ENCODE data around the gene SLC22A12. TPM values are rescaled to one million over a fixed set of nuclear protein-coding genes. Genes with fewer than 3 reads are reported as not detected.

Gene SLC22A12
- polyA plus RNA-seq, 1 donor from 2014 or later = not detected

DNA sequence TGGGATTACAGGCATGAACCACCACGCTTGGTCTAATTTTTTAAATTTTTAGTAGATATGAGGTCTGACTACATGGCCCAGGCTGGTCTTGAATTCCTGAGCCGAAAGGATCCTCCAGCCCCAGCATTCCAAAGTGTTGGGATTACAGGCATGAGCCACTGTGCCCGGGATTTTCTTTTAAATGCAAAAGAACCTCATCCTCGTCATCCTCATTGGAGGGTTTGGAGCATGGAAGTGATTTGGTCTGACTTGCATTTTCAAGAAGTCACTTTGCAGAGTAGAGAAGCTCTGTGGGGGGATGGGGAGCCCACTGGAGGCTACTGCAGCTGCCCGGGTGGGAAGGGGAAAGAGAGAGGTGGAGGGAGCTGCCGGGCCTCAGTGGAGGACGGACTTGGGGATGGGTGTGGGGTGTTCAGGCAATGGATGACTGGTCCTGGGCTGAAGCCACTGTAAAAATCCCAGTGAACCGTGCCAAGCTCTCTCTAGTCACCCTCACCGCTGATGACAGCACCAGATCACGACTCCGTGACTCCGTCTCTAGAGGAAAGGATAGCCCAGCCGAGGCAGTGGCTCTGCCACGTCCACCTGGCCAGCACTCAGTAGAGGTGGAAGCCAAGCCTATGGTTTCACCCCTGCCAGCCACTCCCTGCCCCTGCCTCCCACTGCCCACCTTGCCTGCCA, 32.8 kb upstream of the SLC22A12 start:
- no peak overlapping the region for H2AFZ ChIP-seq (ENCODE audit: low read depth, low read length)
- no peaks in the 10 kb centered on the region for H3F3A ChIP-seq (ENCODE audit: insufficient read depth, low read length, poor library complexity, severe bottlenecking)
- no peak overlapping the region for H3K27ac ChIP-seq (ENCODE audit: low read length)
- no peaks in the 10 kb centered on the region for H4K20me1 ChIP-seq (ENCODE audit: insufficient read depth)
- no peaks in the 10 kb centered on the region for H3K36me3 ChIP-seq (ENCODE audit: insufficient read depth, low read length)
- no peak overlapping the region for H3K4me3 ChIP-seq (ENCODE audit: low read length)
- H3K27me3 ChIP-seq (ENCODE audit: insufficient read depth, low read depth, low read length) = no peaks in the 10 kb centered on the region
- no peak overlapping the region for H3K4me2 ChIP-seq (ENCODE audit: low read length)
- H3K9me3 ChIP-seq (ENCODE audit: low read length) = no peaks in the 10 kb centered on the region
- TF ChIP-seq TAF1 (IDR thresholded peaks at IDR 0.05; ENCODE audit: low read depth) = no peak
- no peak for TF ChIP-seq MXI1 (conservative IDR thresholded peaks at IDR 0.05; ENCODE audit: poor library complexity, severe bottlenecking)
- TF ChIP-seq POLR2AphosphoS5 (IDR thresholded peaks at IDR 0.05) = no peak
- TF ChIP-seq, protein P1, sequence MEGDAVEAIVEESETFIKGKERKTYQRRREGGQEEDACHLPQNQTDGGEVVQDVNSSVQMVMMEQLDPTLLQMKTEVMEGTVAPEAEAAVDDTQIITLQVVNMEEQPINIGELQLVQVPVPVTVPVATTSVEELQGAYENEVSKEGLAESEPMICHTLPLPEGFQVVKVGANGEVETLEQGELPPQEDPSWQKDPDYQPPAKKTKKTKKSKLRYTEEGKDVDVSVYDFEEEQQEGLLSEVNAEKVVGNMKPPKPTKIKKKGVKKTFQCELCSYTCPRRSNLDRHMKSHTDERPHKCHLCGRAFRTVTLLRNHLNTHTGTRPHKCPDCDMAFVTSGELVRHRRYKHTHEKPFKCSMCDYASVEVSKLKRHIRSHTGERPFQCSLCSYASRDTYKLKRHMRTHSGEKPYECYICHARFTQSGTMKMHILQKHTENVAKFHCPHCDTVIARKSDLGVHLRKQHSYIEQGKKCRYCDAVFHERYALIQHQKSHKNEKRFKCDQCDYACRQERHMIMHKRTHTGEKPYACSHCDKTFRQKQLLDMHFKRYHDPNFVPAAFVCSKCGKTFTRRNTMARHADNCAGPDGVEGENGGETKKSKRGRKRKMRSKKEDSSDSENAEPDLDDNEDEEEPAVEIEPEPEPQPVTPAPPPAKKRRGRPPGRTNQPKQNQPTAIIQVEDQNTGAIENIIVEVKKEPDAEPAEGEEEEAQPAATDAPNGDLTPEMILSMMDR (IDR thresholded peaks at IDR 0.05; ENCODE audit: poor library complexity, severe bottlenecking) = no peak
- TF ChIP-seq EZH2 (IDR thresholded peaks at IDR 0.05; ENCODE audit: borderline replicate concordance, insufficient read depth, low read length, poor library complexity, severe bottlenecking) = no peak
- no peak for TF ChIP-seq SMC3 (conservative IDR thresholded peaks at IDR 0.05; ENCODE audit: poor library complexity)
- TF ChIP-seq EP300 (conservative IDR thresholded peaks at IDR 0.05; ENCODE audit: poor library complexity, severe bottlenecking) = no peak
- TF ChIP-seq RAD21 (conservative IDR thresholded peaks at IDR 0.05) = no peak
- no peak for TF ChIP-seq REST (IDR thresholded peaks at IDR 0.05; ENCODE audit: borderline replicate concordance)
- H3K9ac ChIP-seq (ENCODE audit: low read length) = no peak overlapping the region
- no peaks in the 10 kb centered on the region for H3K9me2 ChIP-seq (ENCODE audit: insufficient read depth, low read length)
- H3K79me2 ChIP-seq (replicated peaks; ENCODE audit: insufficient read depth, low read length) = no peaks in the 10 kb centered on the region

GRCh38 chr11:64558869-64559268, 32.2 kb upstream of the SLC22A12 start:
- H4K20me1 ChIP-seq (ENCODE audit: insufficient read depth) = no peaks in the 10 kb centered on the region
- no peak overlapping the region for H3K9ac ChIP-seq (ENCODE audit: low read length)
- H3K27me3 ChIP-seq (ENCODE audit: insufficient read depth, low read depth, low read length) = no peaks in the 10 kb centered on the region
- H3K9me3 ChIP-seq (ENCODE audit: low read length) = no peaks in the 10 kb centered on the region
- no peak overlapping the region for H2AFZ ChIP-seq (ENCODE audit: low read depth, low read length)
- no peak overlapping the region for H3K27ac ChIP-seq (ENCODE audit: low read length)
- TF ChIP-seq RAD21 (conservative IDR thresholded peaks at IDR 0.05) = no peak
- TF ChIP-seq MXI1 (conservative IDR thresholded peaks at IDR 0.05; ENCODE audit: poor library complexity, severe bottlenecking) = no peak
- no peak for TF ChIP-seq TAF1 (IDR thresholded peaks at IDR 0.05; ENCODE audit: low read depth)
- TF ChIP-seq POLR2AphosphoS5 (IDR thresholded peaks at IDR 0.05) = no peak
- TF ChIP-seq EP300 (conservative IDR thresholded peaks at IDR 0.05; ENCODE audit: poor library complexity, severe bottlenecking) = no peak
- TF ChIP-seq, protein P1 (IDR thresholded peaks at IDR 0.05; ENCODE audit: poor library complexity, severe bottlenecking) = no peak
- no peak for TF ChIP-seq EZH2 (IDR thresholded peaks at IDR 0.05; ENCODE audit: borderline replicate concordance, insufficient read depth, low read length, poor library complexity, severe bottlenecking)
- TF ChIP-seq REST (IDR thresholded peaks at IDR 0.05; ENCODE audit: borderline replicate concordance) = no peak
- no peak for TF ChIP-seq SMC3 (conservative IDR thresholded peaks at IDR 0.05; ENCODE audit: poor library complexity)
- no peak overlapping the region for H3K4me2 ChIP-seq (ENCODE audit: low read length)
- H3F3A ChIP-seq (ENCODE audit: insufficient read depth, low read length, poor library complexity, severe bottlenecking) = no peaks in the 10 kb centered on the region
- no peaks in the 10 kb centered on the region for H3K9me2 ChIP-seq (ENCODE audit: insufficient read depth, low read length)
- no peak overlapping the region for H3K4me3 ChIP-seq (ENCODE audit: low read length)
- no peaks in the 10 kb centered on the region for H3K36me3 ChIP-seq (ENCODE audit: insufficient read depth, low read length)
- H3K79me2 ChIP-seq (replicated peaks; ENCODE audit: insufficient read depth, low read length) = no peaks in the 10 kb centered on the region
